ENCODE results near the gene DCPS. TPM values are rescaled to one million over a fixed set of nuclear protein-coding genes. Genes with fewer than 3 reads are reported as not detected.

The DCPS gene
- total RNA-seq, 1 donor from 2014 or later = 18.6 TPM

- H3K36me3 Mint-ChIP-seq = peaks cover 13% of the 10 kb centered on the region
- H3K27me3 ChIP-seq = peaks cover 22% of the 10 kb centered on the region
- H3K4me1 Mint-ChIP-seq = peaks cover 23% of the 10 kb centered on the region
- H3K36me3 ChIP-seq = no peaks in the 10 kb centered on the region
- peaks cover 16% of the 10 kb centered on the region for H3F3A ChIP-seq (ENCODE audit: low read depth)
- no peak within 1 kb of the TSS for H3K9ac ChIP-seq
- peaks cover 11% of the 10 kb centered on the region for H3K27me3 Mint-ChIP-seq (ENCODE audit: insufficient read depth, low read depth)
- peak within 1 kb of the TSS; percentile 70 for H2AFZ ChIP-seq (replicated peaks)
- peak within 1 kb of the TSS; percentile 76 for H3K27ac Mint-ChIP-seq
- peak; percentile 64 for DNase-seq (ENCODE audit: low spot score)
- H3K79me2 ChIP-seq (ENCODE audit: low read depth) = peaks cover 5% of the 10 kb centered on the region
- no peak within 1 kb of the TSS for H3K27ac ChIP-seq
- peak within 1 kb of the TSS; percentile 89 for H3K4me3 Mint-ChIP-seq
- H3K9me3 ChIP-seq (ENCODE audit: low read depth) = no peaks in the 10 kb centered on the region
- H3K4me2 ChIP-seq = peak within 1 kb of the TSS; percentile 89
- TF ChIP-seq EZH2 (IDR thresholded peaks at IDR 0.05) (no peak), CTCF (IDR thresholded peaks at IDR 0.05) (peak; percentile 14), EZH2phosphoT487 (IDR thresholded peaks at IDR 0.05) (no peak)
- no peaks in the 10 kb centered on the region for H3K9me3 Mint-ChIP-seq
- peaks cover 7% of the 10 kb centered on the region for H3K4me1 ChIP-seq
- H3K4me3 ChIP-seq = peak within 1 kb of the TSS; percentile 65
- H4K20me1 ChIP-seq (ENCODE audit: low read depth) = no peaks in the 10 kb centered on the region
Measured at GRCh38 chr11:126282736-126283591, 20.9 kb upstream of the DCPS start, which contains the start of gene TIRAP. TIRAP (plus strand) TSS chr11:126283093; CDS start chr11:126290895, 7,802 bp downstream.

GRCh38 chr11:126284829-126285228 lies 19.0 kb upstream of the DCPS start:
- no peak overlapping the region for H3K4me2 ChIP-seq

GRCh38 chr11:126288237-126288636 lies 15.6 kb upstream of the DCPS start:
- no peak for TF ChIP-seq EZH2 (IDR thresholded peaks at IDR 0.05)
- no peak for TF ChIP-seq CTCF (IDR thresholded peaks at IDR 0.05)
- no peak for TF ChIP-seq EZH2phosphoT487 (IDR thresholded peaks at IDR 0.05)
- Histone ChIP-seq H2AFZ (replicated peaks) (no peak overlapping the region), H3K36me3 (no peaks in the 10 kb centered on the region), H3K79me2 (ENCODE audit: low read depth) (peaks cover 5% of the 10 kb centered on the region), H3K27ac (no peak overlapping the region), H3K4me1 (peaks cover 5% of the 10 kb centered on the region), H3K9ac (no peak overlapping the region), H3F3A (ENCODE audit: low read depth) (peaks cover 6% of the 10 kb centered on the region), H3K9me3 (ENCODE audit: low read depth) (no peaks in the 10 kb centered on the region), H3K4me3 (no peak overlapping the region), H3K27me3 (peaks cover 9% of the 10 kb centered on the region), H3K4me2 (no peak overlapping the region), H4K20me1 (ENCODE audit: low read depth) (no peaks in the 10 kb centered on the region)
- Mint-ChIP-seq H3K27ac (no peak overlapping the region), H3K9me3 (no peaks in the 10 kb centered on the region), H3K4me1 (peaks cover 7% of the 10 kb centered on the region), H3K36me3 (peaks cover 9% of the 10 kb centered on the region), H3K4me3 (no peak overlapping the region), H3K27me3 (ENCODE audit: insufficient read depth, low read depth) (peaks cover 4% of the 10 kb centered on the region)
- no peak for DNase-seq (ENCODE audit: low spot score)

More at GRCh38 chr11:126284829-126285228, 19.0 kb upstream of the DCPS start:
- H3K9ac ChIP-seq = no peak overlapping the region
- H4K20me1 ChIP-seq (ENCODE audit: low read depth) = no peaks in the 10 kb centered on the region
- peaks cover 7% of the 10 kb centered on the region for H3K4me1 ChIP-seq
- Mint-ChIP-seq H3K4me1 (peaks cover 23% of the 10 kb centered on the region), H3K9me3 (no peaks in the 10 kb centered on the region), H3K27me3 (ENCODE audit: insufficient read depth, low read depth) (peaks cover 8% of the 10 kb centered on the region), H3K27ac (no peak overlapping the region), H3K36me3 (peaks cover 10% of the 10 kb centered on the region), H3K4me3 (peak overlapping the region; percentile 34)
- peaks cover 22% of the 10 kb centered on the region for H3K27me3 ChIP-seq
- no peak for DNase-seq (ENCODE audit: low spot score)
- H3K4me3 ChIP-seq = no peak overlapping the region
- no peaks in the 10 kb centered on the region for H3K36me3 ChIP-seq
- peaks cover 16% of the 10 kb centered on the region for H3F3A ChIP-seq (ENCODE audit: low read depth)
- no peak overlapping the region for H3K27ac ChIP-seq
- H2AFZ ChIP-seq (replicated peaks) = no peak overlapping the region
- no peak for TF ChIP-seq CTCF (IDR thresholded peaks at IDR 0.05)
- no peak for TF ChIP-seq EZH2phosphoT487 (IDR thresholded peaks at IDR 0.05)
- no peak for TF ChIP-seq EZH2 (IDR thresholded peaks at IDR 0.05)
- H3K9me3 ChIP-seq (ENCODE audit: low read depth) = no peaks in the 10 kb centered on the region
- H3K79me2 ChIP-seq (ENCODE audit: low read depth) = peaks cover 5% of the 10 kb centered on the region
